Common myeloid progenitor, CD34-positive (primary cell): ENCODE data around the gene CYP27B1.
A peak's percentile ranks its signal among the peaks of the same experiment; 100 is the strongest.

ENCODE experiments used
- CTCF ChIA-PET: fragments of 350-600 bp; sonication (Branson Sonifier 250); formaldehyde crosslinking; loops from one replicate; lab custom pipeline; 2021; ENCODE audit warnings: antibody characterized with exemption; lab: Charles Lee
- POLR2A ChIA-PET: fragments of 350-600 bp; sonication (Branson Sonifier 250); formaldehyde crosslinking; loops from one replicate; lab custom pipeline; 2021; ENCODE audit warnings: antibody characterized with exemption; lab: Charles Lee
- DNase-seq, 3 donors: peaks; one replicate each; pipeline versions ENCODE4 v3.0.0 to v3.0.0-alpha.2; 2013
- H3K27ac ChIP-seq, 2 experiments: 1 replicate in 1 of 2; 2 replicates in 1 of 2; pipeline ENCODE4 v1.7.0; 2013; ENCODE audit warnings: inconsistent platforms in 2 of 2, low read length in 2 of 2, mild to moderate bottlenecking in 2 of 2, low read depth in 1 of 2, moderate library complexity in 1 of 2; ENCODE audit not compliant: severe bottlenecking in 2 of 2, insufficient read depth in 1 of 2, poor library complexity in 1 of 2
- H3K27me3 ChIP-seq, 5 experiments: replicated peaks in 2 of 5; 1 replicate in 3 of 5; 2 replicates in 2 of 5; pipeline versions ENCODE4 v1.6.1 to v1.7.0; 2013; ENCODE audit warnings: low read length in 4 of 5, mild to moderate bottlenecking in 2 of 5, moderate library complexity in 2 of 5, inconsistent platforms in 1 of 5; ENCODE audit not compliant: insufficient read depth in 5 of 5, control insufficient read depth in 4 of 5
- H3K36me3 ChIP-seq, 4 experiments: 1 replicate in 2 of 4; 2 replicates in 2 of 4; pipeline versions ENCODE4 v1.6.1 to v1.7.0; 2013; ENCODE audit warnings: low read length in 3 of 4, control low read depth in 1 of 4, mild to moderate bottlenecking in 1 of 4; ENCODE audit not compliant: control insufficient read depth in 4 of 4, insufficient read depth in 4 of 4
- H3K4me1 ChIP-seq, 4 experiments: 1 replicate in 3 of 4; 2 replicates in 1 of 4; pipeline versions ENCODE4 v1.6.1 to v1.7.1; 2013; ENCODE audit warnings: low read length in 3 of 4, mild to moderate bottlenecking in 3 of 4, control low read depth in 1 of 4, inconsistent platforms in 1 of 4, moderate library complexity in 1 of 4; ENCODE audit not compliant: control insufficient read depth in 4 of 4, insufficient read depth in 4 of 4; ENCODE audit errors: control extremely low read depth in 1 of 4
- H3K4me3 ChIP-seq, 7 experiments: 1 replicate in 4 of 7; 2 replicates in 3 of 7; pipeline versions ENCODE4 v1.5.1 to v1.7.0; 2013; ENCODE audit warnings: mild to moderate bottlenecking in 7 of 7, low read length in 6 of 7, moderate library complexity in 6 of 7, inconsistent platforms in 2 of 7, low read depth in 2 of 7, control low read depth in 1 of 7; ENCODE audit not compliant: insufficient read depth in 4 of 7, control insufficient read depth in 1 of 7; ENCODE audit errors: extremely low read depth in 1 of 7
- H3K9me3 ChIP-seq, 5 experiments: 1 replicate in 4 of 5; 2 replicates in 1 of 5; pipeline versions ENCODE4 v1.6.1 to v1.7.1; 2013; ENCODE audit warnings: low read length in 4 of 5, mild to moderate bottlenecking in 2 of 5, inconsistent platforms in 1 of 5, low read depth in 1 of 5, moderate library complexity in 1 of 5; ENCODE audit not compliant: control insufficient read depth in 4 of 5, insufficient read depth in 2 of 5; ENCODE audit errors: control extremely low read depth in 1 of 5
- WGBS: methylation state at CpG from one replicate; pipeline ENCODE4 v1.1.5; 2013; ENCODE audit not compliant: insufficient coverage; 5-methylcytosine and 5-hydroxymethylcytosine counted together

Gene CYP27B1

DNA sequence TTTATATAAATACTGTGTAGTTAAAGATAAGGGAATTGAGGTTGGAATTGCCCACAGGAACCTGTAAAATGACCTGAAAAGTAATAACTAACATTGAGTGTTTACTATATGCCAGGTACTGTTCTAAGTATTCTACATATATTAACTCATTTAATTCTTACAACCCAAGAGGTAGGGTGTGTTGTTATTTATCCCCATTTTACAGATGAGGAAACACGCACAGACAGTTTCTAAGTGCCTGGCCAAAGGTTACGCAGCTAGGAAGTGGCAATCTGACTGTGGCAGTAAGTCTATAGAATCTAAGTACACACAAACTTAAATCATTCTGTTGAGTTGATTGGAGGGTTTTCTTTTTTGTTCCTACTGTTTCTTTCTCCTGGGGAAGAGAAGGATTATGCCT is 23.1 kb downstream of the CYP27B1 start:
- no peaks in the 10 kb centered on the region for H3K27me3 ChIP-seq
- peaks cover 0 to 35% (median 19%) of the 10 kb centered on the region in 4 experiments for H3K36me3 ChIP-seq
- H3K9me3 ChIP-seq, result no peaks in the 10 kb centered on the region
- H3K4me3 ChIP-seq, result peak overlapping the region in 5 of 7 experiments; percentile 79 to 99 (median 86)
- peak overlapping the region; percentile 95 to 98 for H3K27ac ChIP-seq
- H3K4me1 ChIP-seq, result peaks cover 18 to 59% (median 52%) of the 10 kb centered on the region in 4 experiments
- CTCF ChIA-PET, result interaction anchor here (0.6 to 2.9 kb wide), 3 partner anchors 9 to 36 kb away, joined by 3 to 11 read pairs (median 6); no protein-coding TSS in a partner anchor
- no CpG with 5 or more reads among the region's 2 CpGs for WGBS
- peak in 1 of 3 donors; percentile 35 for DNase-seq
- POLR2A ChIA-PET, result interaction anchor here (1.0 kb wide), 1 partner anchor 16 kb away, joined by 3 read pairs; no protein-coding TSS in a partner anchor

- ChIA-PET CTCF (interaction anchor here (1.0 to 2.6 kb wide), 13 partner anchors 8 to 160 kb away, joined by 3 to 11 read pairs (median 6); partner anchors contain the start of gene CYP27B1), POLR2A (interaction anchor here (0.6 to 1.1 kb wide), 5 partner anchors 8 to 439 kb away, joined by 3 to 5 read pairs (median 4); partner anchors contain the start of gene CDK4)
- peak; percentile 83 to 90 (median 87) for DNase-seq
- Histone ChIP-seq H3K4me3 (peak overlapping the region; percentile 31 to 87 (median 72)), H3K27ac (peak overlapping the region; percentile 65 to 85), H3K4me1 (peaks cover 18 to 59% (median 52%) of the 10 kb centered on the region in 4 experiments), H3K36me3 (peaks cover 0 to 30% (median 12%) of the 10 kb centered on the region in 4 experiments), H3K9me3 (no peaks in the 10 kb centered on the region), H3K27me3 (no peaks in the 10 kb centered on the region)
- 14% methylated on average over 13 of the region's 14 CpGs for WGBS
Observed at GRCh38 chr12:57741844-57742738, 24.8 kb downstream of the CYP27B1 start.

DNA sequence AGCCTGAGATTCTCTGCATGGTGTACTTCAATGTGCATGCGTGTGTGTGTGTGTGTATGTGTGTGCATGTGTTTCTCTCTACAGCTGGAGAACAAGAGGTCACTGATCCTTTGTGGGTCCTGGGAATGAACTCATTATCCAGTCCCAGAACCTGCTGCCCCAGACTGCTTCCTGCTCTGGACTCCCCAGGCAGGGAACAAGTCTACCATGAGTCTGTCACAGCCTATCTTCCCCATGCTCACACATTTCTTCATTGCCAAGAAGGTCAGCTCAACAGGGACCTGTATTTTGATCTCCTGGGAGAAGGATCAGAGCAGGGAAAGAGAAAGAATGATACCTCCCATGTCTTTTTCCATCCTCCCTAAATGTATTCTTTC is 25.5 kb downstream of the CYP27B1 start:
- WGBS, result no CpG with 5 or more reads among the region's 1 CpG
- CTCF ChIA-PET, result interaction anchor here (0.8 to 2.6 kb wide), 15 partner anchors 9 to 159 kb away, joined by 3 to 11 read pairs (median 4); partner anchors contain the start of genes CYP27B1 and OS9
- POLR2A ChIA-PET, result interaction anchor here (0.5 to 1.6 kb wide), 6 partner anchors 9 to 223 kb away, joined by 3 to 7 read pairs (median 4); partner anchors contain the start of gene CDK4
- no peaks in the 10 kb centered on the region for H3K27me3 ChIP-seq
- H3K4me3 ChIP-seq, result peak overlapping the region; percentile 31 to 87 (median 72)
- H3K36me3 ChIP-seq, result peaks cover 0 to 30% (median 11%) of the 10 kb centered on the region in 4 experiments
- H3K27ac ChIP-seq, result peak overlapping the region; percentile 65 to 85
- DNase-seq, result no peak
- no peaks in the 10 kb centered on the region for H3K9me3 ChIP-seq
- H3K4me1 ChIP-seq, result peaks cover 18 to 59% (median 52%) of the 10 kb centered on the region in 4 experiments

DNA sequence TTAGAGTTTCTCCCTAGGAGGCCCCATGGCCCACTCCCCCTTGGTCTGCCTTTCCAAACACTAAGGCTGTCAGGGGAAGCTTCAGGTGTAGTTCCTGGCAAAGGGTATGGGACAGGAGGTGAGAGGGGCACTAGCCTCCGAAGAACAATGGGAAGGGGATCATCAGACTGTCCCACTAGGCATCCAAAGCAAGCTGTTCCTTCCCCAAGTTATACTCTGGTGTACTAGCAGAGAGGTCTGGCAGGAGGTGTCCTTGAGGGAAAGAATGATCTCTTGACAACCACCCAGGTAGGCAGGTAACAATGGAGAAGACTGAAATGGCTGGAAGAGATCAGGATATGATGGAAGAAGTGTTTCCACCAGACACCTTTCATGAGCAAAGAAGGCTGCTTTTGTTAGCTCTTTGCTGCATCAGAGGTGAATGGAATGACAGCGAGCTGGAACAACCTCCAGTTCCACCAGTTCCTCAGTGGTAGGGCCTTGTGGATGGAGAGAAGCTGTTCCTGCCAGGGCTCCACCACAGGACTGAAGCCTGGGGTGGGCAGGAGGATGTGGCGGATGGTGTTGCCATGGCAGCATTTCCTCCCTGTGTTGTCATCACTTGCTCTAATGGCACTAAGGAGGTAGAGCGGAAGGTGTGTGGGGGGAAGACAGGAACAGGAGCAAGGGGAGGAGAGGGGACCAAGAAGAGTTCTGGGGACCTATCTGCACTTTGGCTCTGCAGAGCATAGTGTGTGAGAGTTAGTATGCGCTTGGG is 26.0 kb downstream of the CYP27B1 start:
- H3K27me3 ChIP-seq, result no peaks in the 10 kb centered on the region
- H3K27ac ChIP-seq, result peak overlapping the region; percentile 78 to 85
- H3K4me3 ChIP-seq, result peak overlapping the region in 6 of 7 experiments; percentile 66 to 87 (median 76)
- POLR2A ChIA-PET, result interaction anchor here (0.5 to 1.6 kb wide), 3 partner anchors 10 to 44 kb away, joined by 3 to 7 read pairs (median 4); no protein-coding TSS in a partner anchor
- peaks cover 18 to 57% (median 51%) of the 10 kb centered on the region in 4 experiments for H3K4me1 ChIP-seq
- DNase-seq, result peak; percentile 92 to 96 (median 96)
- H3K36me3 ChIP-seq, result peaks cover 0 to 28% (median 10%) of the 10 kb centered on the region in 4 experiments
- CTCF ChIA-PET, result interaction anchor here (0.8 to 2.6 kb wide), 13 partner anchors 8 to 158 kb away, joined by 3 to 11 read pairs (median 4); partner anchors contain the start of genes CYP27B1 and OS9
- H3K9me3 ChIP-seq, result no peaks in the 10 kb centered on the region
- WGBS, result 20% methylated on average over 5 of the region's 5 CpGs

- no peaks in the 10 kb centered on the region for H3K27me3 ChIP-seq
- 83% methylated on average over 2 of the region's 10 CpGs for WGBS
- peaks cover 18 to 49% (median 43%) of the 10 kb centered on the region in 4 experiments for H3K4me1 ChIP-seq
- POLR2A ChIA-PET, result interaction anchor here (1.6 kb wide), 1 partner anchor 9 kb away, joined by 7 read pairs; no protein-coding TSS in a partner anchor
- CTCF ChIA-PET, result interaction anchor here (1.0 to 3.1 kb wide), 6 partner anchors 11 to 46 kb away, joined by 3 to 10 read pairs (median 4); partner anchors contain the start of gene OS9
- peaks cover 0 to 35% (median 15%) of the 10 kb centered on the region in 4 experiments for H3K36me3 ChIP-seq
- DNase-seq, result no peak
- no peaks in the 10 kb centered on the region for H3K9me3 ChIP-seq
- peak overlapping the region in 3 of 7 experiments; percentile 80 to 87 (median 83) for H3K4me3 ChIP-seq
- H3K27ac ChIP-seq, result peak overlapping the region; percentile 78 to 85
Observed at GRCh38 chr12:57739914-57740538, 26.9 kb downstream of the CYP27B1 start.

DNA sequence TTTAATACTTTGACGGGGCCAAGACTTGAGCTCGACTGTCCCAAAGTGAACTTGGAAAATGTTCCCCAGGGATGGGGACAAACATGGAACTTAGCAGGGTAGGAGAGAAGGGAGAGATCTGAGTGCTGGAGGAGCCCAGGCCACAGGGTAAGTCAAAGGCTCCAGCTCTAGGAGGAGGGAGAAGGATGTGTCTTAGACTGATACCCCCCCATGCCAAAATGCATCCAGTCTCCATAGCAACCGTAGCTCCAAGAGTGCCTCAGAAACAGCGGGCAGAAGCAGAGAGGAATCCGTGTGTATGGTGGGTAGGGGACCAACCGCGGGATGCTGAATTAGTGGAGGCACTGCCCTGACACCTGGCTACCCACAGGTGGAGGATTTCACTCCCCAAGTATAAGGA is 27.5 kb downstream of the CYP27B1 start:
- ChIA-PET CTCF (interaction anchor here (1.0 to 3.1 kb wide), 3 partner anchors 11 to 17 kb away, joined by 3 to 10 read pairs (median 3); no protein-coding TSS in a partner anchor), POLR2A (interaction anchor here (0.7 kb wide), 1 partner anchor 17 kb away, joined by 3 read pairs; no protein-coding TSS in a partner anchor)
- DNase-seq, result peak in 1 of 3 donors; percentile 35
- H3K27me3 ChIP-seq, result no peaks in the 10 kb centered on the region
- H3K27ac ChIP-seq, result peak overlapping the region; percentile 78 to 85
- peaks cover 18 to 48% (median 42%) of the 10 kb centered on the region in 4 experiments for H3K4me1 ChIP-seq
- 71% methylated on average over 4 of the region's 7 CpGs for WGBS
- peaks cover 2 to 42% (median 21%) of the 10 kb centered on the region in 4 experiments for H3K36me3 ChIP-seq
- no peaks in the 10 kb centered on the region for H3K9me3 ChIP-seq
- peak overlapping the region in 1 of 7 experiments; percentile 13 for H3K4me3 ChIP-seq
